ENCODE results near the gene TMEM123.
"Not testable (repeated sequence)": the region's sequence is repeated elsewhere in the genome, so short reads cannot be mapped to it uniquely, and the experiment has no call there.

- TF ChIP-seq POLR2A (IDR thresholded peaks at IDR 0.05); CTCF (IDR thresholded peaks at IDR 0.05); POLR2AphosphoS5 (IDR thresholded peaks at IDR 0.05; ENCODE audit: insufficient read depth in 1 of 2, low read depth in 1 of 2): not testable (repeated sequence)
Observed at GRCh38 chr11:102444142-102444541, 8.4 kb downstream of the TMEM123 start.
